ENCODE results near the gene RSBN1L.
"Not testable (repeated sequence)": the region's sequence is repeated elsewhere in the genome, so short reads cannot be mapped to it uniquely, and the experiment has no call there.

Gene RSBN1L

GRCh38 chr7:77690289-77690688, 6.0 kb upstream of the RSBN1L start:
- DNase-seq = no peak

GRCh38 chr7:77691892-77692491, 4.3 kb upstream of the RSBN1L start:
- no peak for DNase-seq

GRCh38 chr7:77693830-77694583, 2.3 kb upstream of the RSBN1L start:
- no peak for DNase-seq

DNA sequence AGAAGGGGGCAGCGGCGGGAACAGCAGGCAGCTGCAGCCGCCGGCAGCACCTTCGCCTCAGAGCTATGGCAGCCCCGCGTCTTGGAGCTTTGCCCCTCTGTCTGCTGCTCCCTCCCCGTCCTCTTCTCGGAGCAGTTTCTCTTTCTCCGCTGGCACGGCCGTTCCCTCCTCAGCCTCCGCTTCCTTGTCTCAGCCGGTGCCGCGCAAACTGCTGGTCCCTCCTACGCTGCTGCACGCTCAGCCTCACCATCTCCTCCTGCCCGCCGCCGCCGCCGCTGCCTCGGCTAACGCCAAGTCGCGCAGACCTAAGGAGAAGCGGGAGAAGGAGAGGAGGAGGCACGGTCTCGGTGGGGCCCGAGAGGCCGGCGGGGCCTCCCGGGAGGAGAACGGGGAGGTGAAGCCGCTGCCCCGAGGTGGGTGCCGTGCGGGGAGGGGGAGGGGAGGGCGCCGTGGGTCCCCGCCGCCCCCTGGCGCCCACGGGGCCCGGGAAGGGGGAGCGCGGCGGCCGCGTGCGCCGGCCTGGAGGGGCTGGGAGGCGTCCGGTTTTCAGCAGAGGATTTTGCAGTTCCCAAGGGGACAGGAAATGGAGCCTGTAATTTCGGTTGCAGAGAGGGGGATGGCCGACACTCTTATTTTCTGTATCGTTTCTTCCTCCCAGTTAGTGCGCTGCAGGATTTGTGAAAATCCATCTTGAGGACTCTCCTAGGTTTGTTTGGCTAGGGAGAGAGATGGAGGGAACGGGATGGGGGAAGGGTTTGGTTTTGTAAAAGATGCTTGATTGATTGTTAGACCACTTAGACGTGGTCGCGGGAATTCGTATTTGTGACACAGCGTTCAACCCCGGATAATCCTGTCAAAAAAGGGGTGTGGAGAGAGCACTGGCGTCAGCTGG, 630 bp downstream of the RSBN1L start:
- peak; percentile 38 to 52 for DNase-seq

DNA sequence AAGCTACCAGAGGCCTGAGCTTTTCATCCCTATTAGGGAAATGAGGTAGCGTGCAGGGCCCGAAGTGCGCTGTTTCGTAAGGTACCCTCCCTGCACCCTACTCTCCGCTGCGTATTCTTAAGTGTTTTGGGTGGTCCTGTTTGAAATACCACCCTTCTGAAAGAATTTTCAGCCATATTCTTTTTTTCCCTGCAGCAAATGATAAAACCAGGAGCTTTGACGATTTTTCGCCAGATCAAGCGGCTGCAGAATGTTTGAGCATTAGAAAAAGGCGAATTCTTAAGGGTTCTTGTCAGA, 1.2 kb downstream of the RSBN1L start:
- peak in 1 of 2 donors; percentile 31 for DNase-seq

DNA sequence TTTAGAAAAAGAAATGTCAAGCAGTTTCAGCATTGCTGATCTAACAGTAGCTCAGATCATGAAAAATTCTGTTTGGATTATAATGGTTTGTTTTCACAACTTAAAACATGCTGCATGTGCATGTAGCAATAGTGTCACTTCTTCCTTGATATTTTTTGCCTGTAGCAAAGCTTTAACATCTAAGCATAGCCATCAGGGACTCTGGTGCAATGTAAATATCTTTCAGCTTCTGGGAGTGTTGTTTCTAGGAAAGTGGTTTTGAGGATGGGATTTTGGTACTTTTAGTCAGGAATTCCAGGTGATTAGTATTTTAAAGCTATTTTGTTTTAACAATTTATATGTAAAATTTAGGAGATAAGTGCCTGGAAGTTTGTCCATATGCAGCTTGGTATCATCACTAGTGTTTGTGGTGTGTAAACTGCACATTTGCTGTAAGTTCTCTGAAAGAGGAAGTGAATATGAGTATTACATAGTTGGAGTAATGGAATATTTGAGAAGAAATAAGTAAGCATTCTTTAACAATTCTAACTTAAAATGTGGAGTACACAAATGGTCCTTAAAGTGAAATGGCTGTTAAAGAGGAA, 1.9 kb downstream of the RSBN1L start:
- no peak for DNase-seq

DNA sequence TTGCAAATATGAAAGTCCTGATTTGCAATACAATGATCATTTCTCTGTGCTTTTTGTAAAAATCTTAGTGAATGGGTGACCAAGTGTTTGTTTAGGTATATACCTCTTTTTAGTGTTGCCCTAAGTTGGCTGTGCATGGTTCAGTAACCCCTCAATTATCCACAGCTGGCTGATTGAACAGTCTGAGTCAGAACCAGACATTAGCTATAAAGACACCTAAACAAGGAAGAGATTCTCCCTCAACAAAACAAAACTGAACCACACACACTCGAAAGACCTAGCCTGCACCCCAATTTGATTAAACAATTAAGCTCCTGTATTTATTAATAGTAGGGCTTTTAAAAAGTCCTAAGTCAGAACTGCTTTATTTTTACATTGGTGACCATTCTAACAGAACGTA, 2.8 kb downstream of the RSBN1L start:
- DNase-seq = no peak

- DNase-seq = no peak
Measured at GRCh38 chr7:77702513-77702912, 6.3 kb downstream of the RSBN1L start.

GRCh38 chr7:77702968-77703472, 6.8 kb downstream of the RSBN1L start:
- no peak for DNase-seq

DNA sequence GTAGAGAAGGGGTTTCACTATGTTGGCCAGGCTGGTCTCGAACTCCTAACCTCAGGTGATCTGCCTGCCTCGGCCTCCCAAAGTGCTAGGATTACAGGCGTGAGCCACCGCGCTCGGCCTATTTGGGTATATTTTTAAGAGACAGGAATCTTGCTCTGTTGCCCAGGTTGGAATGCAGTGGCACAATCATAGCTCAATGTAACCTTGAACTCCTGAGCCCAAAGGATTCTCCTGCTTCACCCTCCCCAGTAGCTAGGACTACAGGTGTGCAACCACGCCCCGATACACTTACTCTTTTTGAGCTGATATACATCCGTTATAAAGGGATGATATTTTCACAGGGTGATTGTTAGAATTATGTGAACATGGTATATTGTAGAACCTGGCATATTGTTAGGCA, 7.4 kb downstream of the RSBN1L start:
- DNase-seq = not testable (repeated sequence)

- no peak for DNase-seq
Measured at GRCh38 chr7:77707504-77707992, 11.3 kb downstream of the RSBN1L start.

- DNase-seq = no peak
Measured at GRCh38 chr7:77710067-77710466, 13.8 kb downstream of the RSBN1L start.

DNA sequence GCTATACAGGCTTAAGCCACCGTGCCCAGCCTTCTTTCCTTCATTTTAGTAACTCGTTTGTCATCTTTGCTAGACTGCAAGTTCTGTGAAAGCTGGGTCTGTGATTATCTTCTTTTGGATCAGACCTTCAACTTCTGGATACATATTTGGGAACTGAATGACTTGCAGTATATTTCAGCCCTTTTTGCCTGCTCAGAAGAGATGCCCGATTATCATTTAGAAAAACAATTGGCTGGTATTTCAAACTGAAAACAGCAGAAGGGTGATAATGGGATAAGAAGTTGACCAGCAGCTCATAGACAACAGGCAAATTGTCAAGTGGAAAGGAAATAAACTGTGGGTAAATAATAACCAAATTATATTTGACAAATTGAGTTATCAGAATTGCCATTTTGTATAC, 14.6 kb downstream of the RSBN1L start:
- no peak for DNase-seq

DNA sequence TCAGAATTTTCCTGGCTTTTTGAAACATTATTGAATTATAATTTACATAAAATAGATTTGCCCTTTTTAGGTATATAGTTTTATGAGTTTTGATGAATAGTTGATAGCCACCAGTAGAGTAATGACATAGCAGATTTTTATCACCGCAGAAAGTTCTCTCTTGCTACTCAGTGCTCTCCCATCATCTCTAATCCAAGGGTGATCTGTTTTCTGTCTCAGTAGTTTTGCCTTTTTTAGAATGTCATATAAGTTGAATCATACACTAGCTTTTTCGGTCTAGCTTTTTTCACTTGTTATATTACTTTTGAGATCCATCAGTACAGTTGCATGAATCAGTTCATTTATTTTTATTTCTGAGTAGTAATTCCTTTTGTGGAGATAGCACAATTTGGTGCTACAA, 17.9 kb downstream of the RSBN1L start:
- no peak for DNase-seq

GRCh38 chr7:77714931-77715330, 18.7 kb downstream of the RSBN1L start:
- not testable (repeated sequence) for DNase-seq

- DNase-seq = no peak
Measured at GRCh38 chr7:77716804-77717203, 20.5 kb downstream of the RSBN1L start.

- not testable (repeated sequence) for DNase-seq
Measured at GRCh38 chr7:77717566-77717965, 21.3 kb downstream of the RSBN1L start.

DNA sequence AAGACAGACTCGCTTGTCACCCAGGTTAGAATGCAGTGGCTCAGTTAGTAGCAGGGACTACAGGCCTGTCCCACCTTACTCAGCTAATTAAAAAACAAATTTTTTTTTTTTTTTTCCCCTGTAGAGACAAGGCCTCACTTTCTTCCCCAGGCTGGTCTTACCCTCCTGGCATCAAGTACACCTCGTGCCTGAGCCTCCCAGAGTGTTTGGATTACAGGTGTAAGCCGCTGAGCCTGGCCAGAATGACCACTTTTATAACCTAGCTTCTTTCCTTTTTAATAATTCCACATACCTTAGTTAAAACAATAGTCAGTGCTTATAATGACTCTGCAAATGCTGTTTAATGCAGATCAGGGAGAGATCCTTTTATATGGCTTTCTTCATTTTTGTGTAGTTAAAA, 31.3 kb downstream of the RSBN1L start:
- DNase-seq = no peak

- DNase-seq = no peak
Measured at GRCh38 chr7:77727936-77728701, 31.9 kb downstream of the RSBN1L start.

DNA sequence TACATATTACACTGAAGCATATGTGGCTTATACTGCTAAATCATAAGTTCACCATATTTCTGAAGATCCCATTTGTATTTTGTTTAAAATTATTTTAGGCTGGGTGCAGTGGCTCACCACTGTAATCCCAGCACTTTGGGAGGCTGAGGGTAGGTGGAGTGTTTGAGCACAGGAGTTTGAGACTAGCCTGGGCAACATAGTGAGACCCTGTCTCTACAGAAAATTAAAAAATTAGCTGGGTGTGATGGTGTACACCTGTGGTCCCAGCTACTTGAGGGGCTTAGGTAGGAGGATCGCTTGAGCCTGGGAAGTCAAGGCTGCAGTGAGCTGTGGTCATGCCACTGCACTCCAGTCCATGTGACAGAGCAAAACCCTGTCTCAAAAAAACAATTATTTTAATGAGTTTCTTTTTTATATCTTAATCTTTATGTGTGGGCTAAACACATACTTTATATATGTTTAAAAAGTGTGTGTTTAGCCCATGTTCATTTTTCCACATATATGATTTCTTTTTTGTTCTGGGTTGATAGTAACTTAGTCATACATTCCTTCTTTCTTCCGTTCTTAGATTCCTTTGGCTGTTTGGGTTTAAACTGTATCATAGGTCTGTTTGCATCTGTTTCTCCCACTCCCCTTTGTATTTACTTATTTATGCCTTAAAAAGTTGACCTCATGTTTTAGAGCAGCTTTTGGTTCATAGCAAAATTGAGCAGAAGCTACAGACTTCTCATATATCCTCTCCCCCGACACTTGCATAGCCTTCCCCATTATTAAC, 33.5 kb downstream of the RSBN1L start:
- DNase-seq = no peak

DNA sequence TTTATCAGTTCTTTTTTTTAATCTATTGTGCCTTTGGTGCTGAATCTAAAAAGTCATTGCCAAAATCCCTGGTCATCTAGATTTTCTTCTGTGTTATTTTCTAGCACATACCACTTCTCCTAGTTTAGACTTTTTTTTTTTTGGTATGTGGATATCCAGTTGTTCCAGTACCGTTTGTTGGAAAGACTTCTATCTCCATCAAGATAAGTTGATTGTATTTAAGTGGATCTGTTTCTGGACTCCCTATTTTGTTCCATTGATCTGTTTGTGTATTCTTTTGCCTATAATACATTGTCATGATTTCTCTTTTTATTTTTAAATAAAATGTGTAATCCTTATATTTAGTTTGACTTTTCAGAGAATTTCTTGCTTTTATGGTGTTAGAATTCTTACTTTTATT, 35.5 kb downstream of the RSBN1L start:
- no peak for DNase-seq

Measured in CD4-positive, alpha-beta T cell treated with Interleukin-4 for 1 hour (primary cell).